ENCODE data around the gene TRIM4.
"Not testable (repeated sequence)": the region's sequence is repeated elsewhere in the genome, so short reads cannot be mapped to it uniquely, and the experiment has no call there.

The TRIM4 gene

GRCh38 chr7:99910976-99911375, 8.4 kb downstream of the TRIM4 start:
- DNase-seq, result no peak

DNA sequence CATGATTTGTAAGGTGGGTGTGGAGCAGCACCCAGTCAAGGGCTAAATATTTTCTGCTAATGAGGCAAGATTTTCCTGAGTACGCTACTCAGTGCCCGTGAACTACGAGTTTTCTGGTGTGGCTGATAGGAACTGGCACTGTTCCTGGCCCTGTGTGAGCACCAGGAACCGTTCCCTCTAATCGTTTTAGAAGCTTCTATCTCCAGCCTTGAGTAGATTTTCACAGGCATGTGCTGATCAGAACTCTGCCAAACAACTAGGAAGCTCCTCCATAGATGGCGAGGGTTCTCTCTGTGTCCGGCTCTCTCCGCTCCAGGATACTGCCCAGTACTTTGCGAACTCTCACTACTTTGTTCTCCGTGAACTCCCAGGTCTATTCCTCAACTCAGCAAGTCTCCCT, 17.7 kb downstream of the TRIM4 start:
- no peak for DNase-seq

- DNase-seq, result no peak
Measured at GRCh38 chr7:99899830-99900519, 19.4 kb downstream of the TRIM4 start.

- DNase-seq, result no peak
Measured at GRCh38 chr7:99898836-99899235, 20.5 kb downstream of the TRIM4 start.

DNA sequence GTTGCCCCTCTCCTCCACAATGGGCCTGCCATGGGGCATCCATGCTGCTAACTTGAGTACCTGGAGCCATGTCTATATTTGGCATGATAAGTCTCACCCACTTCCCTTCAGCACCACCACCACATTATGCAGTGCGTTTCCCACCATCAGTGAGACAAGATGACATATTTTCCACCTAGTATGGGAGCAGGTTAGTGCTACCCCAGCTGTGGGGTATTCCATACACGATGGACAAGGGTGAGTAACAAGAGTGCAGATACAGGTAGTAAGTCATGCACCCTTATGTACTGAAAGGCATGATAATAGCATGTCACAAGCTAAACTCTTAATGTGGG, 21.3 kb downstream of the TRIM4 start:
- DNase-seq, result no peak

DNA sequence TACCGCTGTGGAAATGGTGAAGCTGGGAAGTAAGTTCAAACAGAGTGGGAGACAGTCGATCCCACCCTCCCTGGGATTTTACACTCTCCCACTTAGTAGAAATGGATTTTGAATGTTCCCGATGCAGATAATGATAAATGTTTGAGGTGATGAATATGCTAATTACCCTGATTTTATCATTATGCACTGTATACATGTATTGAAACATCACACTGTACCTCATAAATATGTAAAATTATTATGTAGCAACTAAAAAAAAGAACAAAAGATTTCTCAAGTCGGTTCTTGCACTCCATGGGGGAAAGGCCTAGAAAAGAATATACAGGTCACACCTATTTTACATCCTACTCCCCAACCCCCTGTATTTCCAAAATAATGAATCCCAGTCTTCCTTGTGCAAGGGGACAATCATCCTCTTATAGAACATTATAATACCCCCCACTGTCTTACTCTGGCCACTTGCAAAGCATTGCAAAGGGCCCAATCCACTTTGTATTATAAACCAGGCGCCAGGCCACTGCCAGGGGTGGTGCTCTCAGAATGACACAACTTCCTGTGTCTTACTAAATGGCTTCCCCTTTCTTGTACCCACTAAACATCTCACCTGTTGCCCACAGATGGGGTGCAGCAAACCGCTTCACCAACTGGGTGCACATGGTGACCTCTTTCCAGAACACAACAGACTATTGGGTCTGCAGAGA, 21.9 kb downstream of the TRIM4 start:
- DNase-seq, result no peak

DNA sequence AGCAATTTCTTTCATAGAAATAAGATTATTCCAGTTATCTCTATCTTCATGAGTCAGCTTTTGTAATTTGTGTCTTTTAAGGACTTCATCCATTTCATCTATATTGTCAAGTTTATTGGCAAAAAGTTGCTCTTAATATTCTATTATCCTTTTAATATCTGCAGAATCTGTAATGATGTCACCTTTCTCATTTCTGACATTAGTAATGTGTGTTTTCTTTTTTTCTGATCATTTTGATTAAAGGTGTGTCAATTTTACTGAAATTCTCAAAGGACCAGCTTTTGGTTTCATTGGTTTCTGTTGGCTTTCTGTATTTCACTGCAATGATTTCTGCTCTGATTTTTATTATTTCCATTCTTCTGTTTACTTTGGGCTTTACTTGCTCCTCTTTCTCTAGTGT, 24.6 kb downstream of the TRIM4 start:
- no peak for DNase-seq

- DNase-seq, result no peak
Measured at GRCh38 chr7:99893280-99893679, 26.1 kb downstream of the TRIM4 start.

GRCh38 chr7:99890348-99890747, 29.0 kb downstream of the TRIM4 start:
- DNase-seq, result not testable (repeated sequence)

- DNase-seq, result not testable (repeated sequence)
Measured at GRCh38 chr7:99888366-99888765, 31.0 kb downstream of the TRIM4 start.

GRCh38 chr7:99881370-99881769, 38.0 kb downstream of the TRIM4 start:
- DNase-seq, result no peak

GRCh38 chr7:99876933-99877332, 42.4 kb downstream of the TRIM4 start, which contains the start of gene OR2AE1:
Gene OR2AE1, minus strand, starts transcription at chr7:99877033. Its CDS starts 0 bp downstream, at chr7:99877033.
- no peak for DNase-seq

- DNase-seq, result no peak
Measured at GRCh38 chr7:99876491-99876890, 42.8 kb downstream of the TRIM4 start.

DNA sequence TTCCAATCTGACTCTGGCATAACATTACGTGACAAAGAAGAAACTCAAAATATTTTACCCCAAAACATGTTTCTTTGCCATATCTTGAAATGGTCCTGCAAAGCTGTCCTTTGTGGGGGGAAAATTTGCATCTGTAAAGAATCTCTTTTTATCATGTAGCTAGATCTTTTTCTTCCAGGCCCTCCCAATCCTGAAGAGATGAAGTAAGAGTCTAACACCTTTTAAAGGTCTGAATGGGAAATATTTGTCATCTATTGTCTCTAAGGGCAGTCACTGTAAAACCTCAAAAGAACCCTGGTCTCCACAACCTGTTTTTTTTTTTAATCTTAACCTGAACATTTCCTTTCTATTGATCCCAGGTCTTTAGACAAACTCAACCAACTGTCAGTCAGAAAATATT, 51.1 kb downstream of the TRIM4 start:
- DNase-seq, result no peak

- DNase-seq, result not testable (repeated sequence)
Measured at GRCh38 chr7:99867477-99867876, 51.9 kb downstream of the TRIM4 start.

DNA sequence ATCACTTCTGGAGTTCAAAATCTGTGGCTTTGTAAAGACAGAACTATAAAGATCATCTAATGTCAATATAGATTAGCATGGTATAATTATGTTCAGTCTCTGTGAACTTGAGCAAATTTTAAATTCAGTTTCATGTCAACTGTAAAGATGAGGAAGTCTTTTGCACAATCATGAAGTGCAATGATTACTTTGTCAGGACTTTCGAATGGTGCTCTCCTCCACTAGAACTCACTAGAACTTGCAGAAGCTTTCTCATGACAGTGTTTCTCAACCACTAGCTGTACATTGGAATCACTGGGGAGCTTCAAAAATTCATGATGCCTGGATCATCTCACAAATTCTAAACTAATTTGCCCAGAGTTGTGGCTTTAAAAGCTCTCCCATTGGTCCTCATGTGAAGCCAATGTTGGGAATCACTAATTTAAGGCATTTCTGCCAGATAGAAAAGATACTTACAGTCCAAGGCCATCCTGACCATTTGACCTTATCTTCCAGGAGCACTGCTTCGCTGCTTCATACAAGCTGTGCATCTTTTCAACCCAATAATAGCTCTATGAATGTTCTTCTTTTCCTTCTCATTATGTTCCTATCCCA, 55.4 kb downstream of the TRIM4 start:
- DNase-seq, result no peak

DNA sequence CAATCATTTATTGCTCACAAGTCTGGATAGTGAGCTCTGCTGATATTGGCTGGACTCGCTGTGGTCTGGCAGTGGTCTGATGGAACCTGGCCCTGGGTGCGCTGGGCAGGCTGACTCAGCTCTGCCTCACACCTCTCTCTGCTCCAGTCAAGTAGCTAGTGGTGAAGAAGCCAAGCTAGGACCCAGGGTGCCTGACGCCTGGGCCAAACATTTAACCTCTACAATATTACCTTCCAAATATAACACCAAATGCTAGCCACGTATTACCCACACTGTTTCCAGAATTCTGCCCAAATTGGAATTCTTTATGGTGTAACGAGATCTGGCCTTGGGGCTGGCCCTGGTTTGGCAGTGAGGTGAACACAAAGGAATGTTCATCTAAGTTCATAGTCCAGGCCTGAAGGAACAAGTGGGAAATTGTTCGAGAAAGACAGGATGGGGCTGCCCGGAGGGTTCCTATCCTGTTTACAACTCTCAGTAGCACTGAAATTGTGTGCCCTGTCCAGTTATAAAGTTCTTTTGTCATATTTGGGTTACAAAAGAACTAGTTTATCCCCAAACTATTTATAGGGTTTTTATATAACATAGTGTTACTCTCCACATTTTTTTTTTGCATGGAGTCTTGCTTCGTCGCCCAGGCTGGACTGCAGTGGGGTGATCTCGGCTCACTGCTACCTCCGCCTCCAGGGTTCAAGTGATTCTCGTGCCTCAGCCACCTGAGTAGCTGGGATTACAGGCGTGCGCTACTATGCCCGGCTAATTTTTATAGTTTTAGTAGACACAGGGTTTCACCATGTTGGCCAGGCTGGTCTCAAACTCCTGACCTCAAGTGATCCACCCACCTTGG, 58.8 kb downstream of the TRIM4 start:
- DNase-seq, result no peak

- no peak for DNase-seq
Measured at GRCh38 chr7:99855236-99855635, 64.1 kb downstream of the TRIM4 start.

DNA sequence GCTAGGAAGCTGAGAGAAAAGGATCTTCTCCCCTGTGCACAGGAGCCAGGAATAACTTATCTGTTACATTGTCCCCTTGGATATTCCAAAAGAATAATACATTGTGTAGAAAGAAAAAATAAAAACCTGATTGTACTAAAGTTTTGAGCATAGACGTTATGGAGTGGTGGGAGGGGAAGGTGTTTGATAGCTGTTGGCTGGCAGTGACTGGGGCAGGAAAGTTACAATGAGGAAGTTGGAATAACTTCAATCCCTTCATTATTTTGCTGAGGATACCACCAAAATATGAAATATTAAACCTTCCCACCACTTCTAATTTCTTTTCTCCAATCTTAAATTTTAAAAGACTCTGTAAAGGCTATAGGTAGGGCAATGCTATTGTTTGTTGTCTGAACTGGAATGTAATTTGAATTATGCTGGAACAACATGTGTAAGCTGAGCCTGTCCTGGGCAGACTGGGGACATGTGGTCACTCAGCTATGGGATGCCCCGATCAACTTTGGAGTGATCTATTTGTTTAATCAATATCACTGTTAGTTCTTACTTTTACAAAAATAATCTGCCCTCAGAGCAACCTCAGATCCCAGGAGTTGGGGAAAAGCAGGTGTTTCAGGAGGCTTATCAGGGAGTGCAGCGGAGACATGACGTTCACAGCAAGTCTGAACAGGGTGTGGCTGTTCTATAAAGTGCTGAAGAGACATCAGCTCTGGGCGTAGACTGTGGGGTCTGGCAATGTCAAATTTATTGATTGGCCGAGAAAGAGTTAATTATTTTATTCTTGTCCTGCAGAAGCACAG, 70.7 kb downstream of the TRIM4 start:
- DNase-seq, result no peak

DNA sequence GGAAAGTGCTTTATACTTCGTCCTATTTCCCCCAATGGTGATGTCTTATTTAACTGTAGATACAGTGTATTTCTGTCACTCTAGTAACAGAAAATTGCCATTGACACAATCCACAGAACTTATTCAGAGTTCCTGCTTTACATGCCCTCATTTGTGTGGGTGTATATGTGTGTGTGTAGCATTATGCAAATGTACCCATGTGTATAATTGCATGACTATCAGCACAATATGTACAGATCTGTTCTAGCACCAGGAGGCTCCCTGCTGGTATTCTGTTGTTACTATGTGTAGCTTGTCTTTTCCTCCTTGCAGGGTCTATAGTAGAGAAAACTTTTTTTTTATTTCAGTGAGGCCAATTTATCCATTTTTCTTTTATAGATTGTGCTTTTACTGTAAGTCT, 75.0 kb downstream of the TRIM4 start:
- DNase-seq, result no peak

DNA sequence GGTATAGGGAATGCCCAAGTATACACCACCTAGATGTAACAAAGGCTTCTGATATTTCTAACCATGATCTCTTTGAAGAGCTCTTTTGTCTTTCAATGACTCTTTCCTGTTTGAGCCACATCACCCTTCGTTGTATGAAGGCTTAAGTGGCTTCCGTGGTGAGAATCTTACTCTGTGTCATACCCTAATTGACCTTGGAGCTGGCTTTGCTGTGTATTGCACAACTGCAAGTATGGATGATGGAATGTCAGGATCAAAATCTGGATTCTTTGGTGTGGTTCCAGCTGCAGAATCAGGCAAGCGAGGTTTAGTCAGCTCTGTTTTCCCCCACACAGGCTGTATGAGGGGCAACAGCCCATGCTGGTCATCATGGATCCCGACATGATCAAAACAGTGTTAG, 75.5 kb downstream of the TRIM4 start:
- DNase-seq, result no peak

GRCh38 chr7:99842926-99843325, 76.4 kb downstream of the TRIM4 start:
- no peak for DNase-seq

All from CD4-positive, alpha-beta T cell treated with Interleukin-12 subunit alpha and Interleukin-12 subunit beta, for 1 hour (primary cell).